Measurements from ENCODE around the gene SRGAP3. TPM values are rescaled to one million over a fixed set of nuclear protein-coding genes. Genes with fewer than 3 reads are reported as not detected.

Gene SRGAP3
- total and polyA plus RNA-seq, 5 donors: 1.4 to 7.9 (median 2.7) TPM

DNA sequence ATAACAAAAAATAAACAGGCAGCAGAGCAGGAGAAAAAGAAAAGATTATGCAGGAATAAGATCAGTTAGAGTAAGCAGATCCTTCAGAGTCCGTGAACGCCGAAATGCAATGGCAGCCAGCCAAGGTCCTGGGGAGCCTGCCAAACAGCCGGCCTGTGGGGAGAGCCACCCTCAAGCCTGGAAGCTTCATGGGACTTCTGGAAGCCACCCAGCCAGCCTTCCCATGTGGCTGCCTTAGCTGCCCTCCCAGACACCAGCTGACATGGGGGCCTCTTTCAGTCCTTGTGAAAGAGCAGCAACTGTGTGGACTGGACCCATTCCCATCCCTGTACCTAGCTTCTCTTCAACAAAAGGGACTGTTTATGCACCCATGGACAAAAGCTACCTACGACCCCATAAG lies 221.3 kb downstream of the SRGAP3 start:
- Histone ChIP-seq H3K9me3 (ENCODE audit: control insufficient read depth, low read length) (no peaks in the 10 kb centered on the region), H3K4me1 (ENCODE audit: control insufficient read depth, insufficient read depth, low read length) (peaks cover 2% of the 10 kb centered on the region), H3K27me3 (ENCODE audit: control insufficient read depth, insufficient read depth) (no peaks in the 10 kb centered on the region), H3K4me3 (ENCODE audit: low read length) (no peak overlapping the region), H3K27ac (ENCODE audit: low read length) (no peak overlapping the region)
- ATAC-seq (peak; percentile 91 to 94), DNase-seq (peak; percentile 86 to 96 (median 95))
- intact Hi-C loops (cut with DNase I): no loop called here
- WGBS: 21% methylated on average over 5 of the region's 5 CpGs

DNA sequence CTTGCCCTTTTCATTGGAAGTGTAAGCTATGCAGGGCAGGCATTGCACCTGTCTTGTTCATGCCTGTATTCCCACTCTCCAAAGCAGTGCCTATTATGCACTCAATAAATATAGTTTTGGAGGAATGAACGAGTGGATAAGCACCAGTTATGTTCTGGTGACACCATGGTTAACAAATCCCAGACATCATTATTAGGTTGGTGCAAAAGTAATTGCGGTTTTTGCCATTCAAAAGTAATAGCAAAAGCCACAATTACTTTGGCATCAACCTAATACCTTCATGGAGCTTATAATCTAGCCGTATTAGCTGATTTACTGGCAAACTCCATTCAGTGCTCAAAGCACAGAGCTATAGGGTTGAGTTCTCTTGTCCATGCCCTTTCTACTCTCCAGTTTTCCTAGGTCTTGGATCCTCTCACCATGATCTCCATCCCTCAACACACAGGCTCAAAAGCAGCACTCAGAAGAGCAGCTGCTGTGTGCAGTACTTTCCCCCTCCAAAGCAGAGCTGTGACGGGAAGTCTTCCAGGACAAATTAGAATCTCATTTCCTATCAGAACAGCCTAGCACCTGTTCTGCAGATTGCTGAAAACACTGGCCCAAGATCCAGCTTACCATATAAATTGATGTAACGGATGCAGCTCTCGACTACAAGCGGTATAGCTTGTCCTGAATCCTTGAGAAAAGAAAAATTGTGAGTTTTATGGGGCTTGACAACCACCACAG lies 223.0 kb downstream of the SRGAP3 start:
- H3K9me3 ChIP-seq (ENCODE audit: control insufficient read depth, low read length): no peaks in the 10 kb centered on the region
- no peak overlapping the region for H3K27ac ChIP-seq (ENCODE audit: low read length)
- no peak for ATAC-seq
- intact Hi-C loops (cut with DNase I): no loop called here
- no peaks in the 10 kb centered on the region for H3K27me3 ChIP-seq (ENCODE audit: control insufficient read depth, insufficient read depth)
- no peak overlapping the region for H3K4me3 ChIP-seq (ENCODE audit: low read length)
- H3K4me1 ChIP-seq (ENCODE audit: control insufficient read depth, insufficient read depth, low read length): peaks cover 2% of the 10 kb centered on the region
- WGBS: 77% methylated on average over 7 of the region's 7 CpGs
- no peak for DNase-seq

DNA sequence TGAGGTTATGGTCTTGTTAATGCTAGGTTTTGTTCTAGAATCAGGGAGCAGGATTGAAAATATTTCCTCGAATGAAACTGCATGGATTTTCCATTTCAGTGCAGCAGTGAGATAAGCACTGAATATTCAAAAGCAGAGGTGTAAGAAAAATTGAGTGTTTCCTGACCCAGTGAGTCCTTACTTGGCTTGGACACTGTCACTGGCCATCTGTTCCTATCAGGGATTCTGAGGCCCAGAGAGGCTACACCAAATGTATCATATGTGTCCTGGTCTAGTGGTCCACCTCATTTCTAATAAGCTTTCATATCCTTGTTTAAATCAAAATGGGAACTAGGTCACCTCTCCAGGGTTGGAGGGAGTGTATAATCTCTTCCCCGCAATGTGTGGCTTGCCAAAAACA lies 225.1 kb downstream of the SRGAP3 start:
- Histone ChIP-seq H3K9me3 (ENCODE audit: control insufficient read depth, low read length) (no peaks in the 10 kb centered on the region), H3K27ac (ENCODE audit: low read length) (no peak overlapping the region), H3K4me3 (ENCODE audit: low read length) (no peak overlapping the region), H3K27me3 (ENCODE audit: control insufficient read depth, insufficient read depth) (no peaks in the 10 kb centered on the region), H3K4me1 (ENCODE audit: control insufficient read depth, insufficient read depth, low read length) (peaks cover 10% of the 10 kb centered on the region)
- WGBS: 70% methylated on average over 2 of the region's 2 CpGs
- ATAC-seq (no peak), DNase-seq (no peak)
- intact Hi-C loops (cut with DNase I): no loop called here

DNA sequence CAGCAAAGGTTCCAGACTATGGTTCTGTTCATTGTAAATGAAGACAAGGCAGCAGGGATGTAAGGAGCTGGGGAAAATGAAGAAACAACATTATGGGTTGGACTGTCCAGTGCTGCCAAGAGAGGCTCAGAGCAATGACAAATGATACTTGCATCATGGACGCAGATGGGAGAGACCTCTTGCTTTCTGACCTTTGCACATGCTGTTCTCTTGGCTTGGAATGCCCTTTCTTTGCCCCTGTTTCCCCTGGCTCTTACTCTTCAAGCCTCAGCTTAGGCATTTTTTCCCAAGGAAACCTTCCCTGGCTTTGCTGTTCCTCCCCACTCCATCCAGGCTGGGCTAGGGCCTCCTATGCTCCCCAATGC lies 226.2 kb downstream of the SRGAP3 start:
- ATAC-seq: peak in 1 of 2 donors; percentile 17

DNA sequence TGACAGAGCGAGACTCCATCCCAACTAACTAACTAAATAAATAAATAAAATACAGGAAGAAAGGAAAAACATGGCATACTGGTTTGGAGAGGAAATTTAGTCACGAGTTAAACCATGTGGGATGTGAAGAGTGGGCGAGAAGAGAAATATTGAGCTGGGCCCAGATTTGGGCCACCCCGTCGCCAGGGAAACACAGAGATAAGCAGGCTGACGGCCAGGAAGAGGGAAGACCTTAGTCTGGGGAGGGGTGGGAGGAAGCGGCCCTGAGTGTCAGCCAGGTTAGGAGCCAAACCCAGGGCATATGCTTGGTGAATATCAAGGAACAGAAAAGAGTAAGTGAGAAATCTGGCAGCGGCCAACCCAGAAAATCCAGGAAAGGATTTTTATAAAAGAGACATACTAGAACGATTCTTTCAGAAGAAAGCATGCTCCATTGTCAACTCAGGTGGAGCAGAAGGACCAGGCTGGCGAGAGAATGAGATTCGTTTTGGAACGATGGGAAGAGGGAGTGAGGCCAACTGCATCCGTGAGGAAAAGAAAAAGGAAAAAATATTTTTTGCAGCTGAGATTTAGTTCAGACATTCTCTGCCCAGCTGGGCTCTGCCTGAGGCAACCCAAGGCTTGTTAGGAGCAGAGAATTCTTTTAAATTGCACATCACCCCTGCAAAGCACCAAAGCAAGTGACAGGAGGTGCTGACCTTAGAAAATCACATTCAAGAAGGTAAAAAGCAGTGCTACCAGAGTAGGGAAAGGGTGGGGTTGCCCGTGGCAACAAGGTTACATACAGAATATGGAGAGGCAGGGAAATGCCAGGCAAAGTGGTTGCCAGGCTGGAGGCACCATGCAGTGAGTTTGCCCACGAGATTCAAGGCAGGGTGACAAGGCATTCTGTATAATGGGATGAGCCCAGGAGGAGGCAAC lies 226.9 kb downstream of the SRGAP3 start:
- Histone ChIP-seq H3K27me3 (ENCODE audit: control insufficient read depth, insufficient read depth) (no peaks in the 10 kb centered on the region), H3K4me1 (ENCODE audit: control insufficient read depth, insufficient read depth, low read length) (peaks cover 8% of the 10 kb centered on the region), H3K4me3 (ENCODE audit: low read length) (no peak overlapping the region), H3K27ac (ENCODE audit: low read length) (no peak overlapping the region), H3K9me3 (ENCODE audit: control insufficient read depth, low read length) (no peaks in the 10 kb centered on the region)
- DNase-seq (peak in 2 of 3 donors; percentile 59), ATAC-seq (peak in 1 of 2 donors; percentile 42)
- intact Hi-C loops (cut with DNase I): no loop called here
- WGBS: 36% methylated on average over 15 of the region's 15 CpGs

More for the DNA sequence above, 226.2 kb downstream of the SRGAP3 start:
- 65% methylated on average over 1 of the region's 1 CpG for WGBS
- intact Hi-C loops (cut with DNase I): no loop called here
- Histone ChIP-seq H3K9me3 (ENCODE audit: control insufficient read depth, low read length) (no peaks in the 10 kb centered on the region), H3K27me3 (ENCODE audit: control insufficient read depth, insufficient read depth) (no peaks in the 10 kb centered on the region), H3K27ac (ENCODE audit: low read length) (no peak overlapping the region), H3K4me1 (ENCODE audit: control insufficient read depth, insufficient read depth, low read length) (peaks cover 8% of the 10 kb centered on the region), H3K4me3 (ENCODE audit: low read length) (no peak overlapping the region)
- DNase-seq: no peak

DNA sequence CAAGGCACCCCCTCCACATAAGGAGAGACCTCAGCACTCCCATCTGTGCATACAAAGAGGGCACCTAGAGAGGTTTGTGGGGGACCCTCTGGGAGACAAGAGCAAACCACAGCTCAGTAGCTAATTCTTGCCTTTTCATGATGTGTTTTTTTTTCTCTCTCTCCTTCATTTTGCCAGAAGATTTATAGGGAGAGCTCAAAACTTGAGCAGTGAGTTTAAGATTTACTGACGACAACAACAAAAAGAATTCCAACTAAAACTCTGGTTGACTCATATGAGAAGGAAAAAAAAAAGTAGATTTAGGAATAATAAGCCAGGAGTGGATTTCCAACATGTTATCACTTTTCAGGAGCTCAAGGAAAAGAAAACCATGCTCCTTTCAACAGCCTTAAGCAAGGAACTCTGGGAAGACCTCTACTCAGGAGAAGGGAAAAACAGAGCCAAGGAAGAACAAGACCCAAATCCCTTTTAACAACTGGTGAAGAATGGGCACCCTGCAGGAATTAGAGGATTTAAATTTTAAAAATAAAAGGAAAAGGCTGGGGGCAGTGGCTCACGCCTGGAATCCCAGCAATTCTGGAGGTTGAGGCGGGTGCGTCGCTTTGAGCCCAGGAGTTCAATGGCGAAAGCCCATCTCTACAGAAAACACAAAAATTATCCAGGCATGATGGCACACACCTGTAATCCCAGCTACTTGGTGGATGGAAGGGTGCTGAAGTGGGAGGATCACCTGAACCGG lies 228.0 kb downstream of the SRGAP3 start:
- 89% methylated on average over 7 of the region's 7 CpGs for WGBS
- ATAC-seq: no peak
- peaks cover 8% of the 10 kb centered on the region for H3K4me1 ChIP-seq (ENCODE audit: control insufficient read depth, insufficient read depth, low read length)
- no peaks in the 10 kb centered on the region for H3K9me3 ChIP-seq (ENCODE audit: control insufficient read depth, low read length)
- H3K27ac ChIP-seq (ENCODE audit: low read length): no peak overlapping the region
- no peaks in the 10 kb centered on the region for H3K27me3 ChIP-seq (ENCODE audit: control insufficient read depth, insufficient read depth)
- no peak overlapping the region for H3K4me3 ChIP-seq (ENCODE audit: low read length)
- DNase-seq: no peak
- intact Hi-C loops (cut with DNase I): no loop called here

DNA sequence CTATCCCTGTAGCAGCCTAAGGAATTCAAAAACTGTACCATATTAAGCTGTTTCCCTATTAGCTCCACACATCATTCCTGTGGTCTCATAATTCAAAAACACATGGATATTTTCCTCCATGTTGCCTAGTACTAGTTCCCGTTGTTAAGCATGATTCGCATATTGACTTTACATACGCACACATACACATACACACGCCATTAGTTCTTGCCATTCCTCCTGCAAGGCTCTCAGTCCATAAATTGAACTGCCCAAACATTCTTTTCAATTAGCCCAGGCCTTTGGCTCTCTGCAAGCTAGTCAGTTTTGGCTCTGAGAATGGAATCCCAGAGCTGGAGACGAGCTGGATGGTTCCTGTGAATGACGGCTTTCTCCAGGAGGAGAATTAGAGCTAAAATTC lies 229.0 kb downstream of the SRGAP3 start:
- WGBS: 68% methylated on average over 6 of the region's 6 CpGs
- H3K27ac ChIP-seq (ENCODE audit: low read length): no peak overlapping the region
- intact Hi-C loops (cut with DNase I): no loop called here

DNA sequence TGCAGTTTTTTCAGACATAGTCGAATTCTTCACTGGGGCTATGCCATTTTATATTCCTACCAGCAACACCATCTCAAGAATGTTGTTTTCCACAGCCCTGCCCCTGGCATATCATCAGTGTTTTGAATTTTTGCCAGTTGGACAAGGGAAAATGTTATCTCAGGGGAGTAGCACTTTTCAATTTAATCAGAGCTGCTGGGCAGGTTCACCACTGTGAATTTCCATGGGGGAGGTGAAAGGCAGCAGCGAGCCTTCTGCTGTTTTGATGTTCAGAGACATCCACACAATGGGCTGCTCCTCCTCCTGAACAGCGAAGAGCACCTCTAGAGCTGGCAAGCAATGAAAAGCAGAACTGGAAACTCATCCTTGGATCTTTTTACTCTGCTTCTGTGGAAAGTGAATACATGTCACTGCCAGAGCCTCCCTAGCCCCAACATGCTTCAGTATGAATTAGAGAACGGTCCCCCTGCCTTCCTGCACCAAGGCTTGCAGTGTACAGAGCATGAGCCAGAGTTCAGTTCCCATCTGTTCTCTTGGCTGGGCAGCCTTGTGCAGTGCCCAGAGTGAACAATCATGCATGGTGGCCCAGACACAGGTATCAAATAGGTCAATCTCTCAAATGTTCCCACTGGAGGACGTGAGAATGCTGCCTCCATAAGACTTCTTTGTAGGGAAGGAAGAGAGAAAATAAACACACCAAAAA lies 230.0 kb downstream of the SRGAP3 start:
- H3K4me3 ChIP-seq (ENCODE audit: low read length): no peak overlapping the region
- H3K4me1 ChIP-seq (ENCODE audit: control insufficient read depth, insufficient read depth, low read length): peaks cover 8% of the 10 kb centered on the region
- no peaks in the 10 kb centered on the region for H3K27me3 ChIP-seq (ENCODE audit: control insufficient read depth, insufficient read depth)
- no peak overlapping the region for H3K27ac ChIP-seq (ENCODE audit: low read length)
- H3K9me3 ChIP-seq (ENCODE audit: control insufficient read depth, low read length): no peaks in the 10 kb centered on the region
- ATAC-seq: peak; percentile 46 to 72
- DNase-seq: no peak
- WGBS: 63% methylated on average over 5 of the region's 5 CpGs
- intact Hi-C loops (cut with DNase I): no loop called here

More for the DNA sequence above, 229.0 kb downstream of the SRGAP3 start:
- Histone ChIP-seq H3K9me3 (ENCODE audit: control insufficient read depth, low read length) (no peaks in the 10 kb centered on the region), H3K4me1 (ENCODE audit: control insufficient read depth, insufficient read depth, low read length) (peaks cover 8% of the 10 kb centered on the region), H3K27me3 (ENCODE audit: control insufficient read depth, insufficient read depth) (no peaks in the 10 kb centered on the region), H3K4me3 (ENCODE audit: low read length) (no peak overlapping the region)
- DNase-seq (no peak), ATAC-seq (no peak)

DNA sequence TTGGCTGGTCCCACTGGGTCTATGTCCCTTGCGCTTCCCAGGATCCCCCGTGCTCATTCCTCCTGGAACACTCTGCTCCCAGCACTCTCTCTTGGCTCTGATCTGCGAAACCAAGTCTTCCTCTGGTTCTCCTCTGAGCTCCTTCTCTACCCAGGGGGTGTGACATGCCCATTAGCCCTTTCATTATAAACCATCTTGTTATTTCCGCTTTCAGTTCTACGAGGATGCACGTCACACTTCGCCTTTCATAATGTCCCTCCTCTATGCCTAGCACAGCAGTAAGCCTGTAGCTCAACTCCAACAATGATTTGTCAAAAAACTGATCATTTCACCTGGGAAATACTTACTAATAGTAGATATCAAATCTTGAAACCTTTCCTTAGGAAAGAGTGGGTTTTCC lies 234.2 kb downstream of the SRGAP3 start:
- no peak overlapping the region for H3K4me3 ChIP-seq (ENCODE audit: low read length)
- no peaks in the 10 kb centered on the region for H3K9me3 ChIP-seq (ENCODE audit: control insufficient read depth, low read length)
- H3K27me3 ChIP-seq (ENCODE audit: control insufficient read depth, insufficient read depth): no peaks in the 10 kb centered on the region
- WGBS: 86% methylated on average over 7 of the region's 7 CpGs
- peaks cover 2% of the 10 kb centered on the region for H3K4me1 ChIP-seq (ENCODE audit: control insufficient read depth, insufficient read depth, low read length)
- intact Hi-C loops (cut with DNase I): no loop called here
- ATAC-seq: no peak
- no peak overlapping the region for H3K27ac ChIP-seq (ENCODE audit: low read length)
- DNase-seq: no peak

DNA sequence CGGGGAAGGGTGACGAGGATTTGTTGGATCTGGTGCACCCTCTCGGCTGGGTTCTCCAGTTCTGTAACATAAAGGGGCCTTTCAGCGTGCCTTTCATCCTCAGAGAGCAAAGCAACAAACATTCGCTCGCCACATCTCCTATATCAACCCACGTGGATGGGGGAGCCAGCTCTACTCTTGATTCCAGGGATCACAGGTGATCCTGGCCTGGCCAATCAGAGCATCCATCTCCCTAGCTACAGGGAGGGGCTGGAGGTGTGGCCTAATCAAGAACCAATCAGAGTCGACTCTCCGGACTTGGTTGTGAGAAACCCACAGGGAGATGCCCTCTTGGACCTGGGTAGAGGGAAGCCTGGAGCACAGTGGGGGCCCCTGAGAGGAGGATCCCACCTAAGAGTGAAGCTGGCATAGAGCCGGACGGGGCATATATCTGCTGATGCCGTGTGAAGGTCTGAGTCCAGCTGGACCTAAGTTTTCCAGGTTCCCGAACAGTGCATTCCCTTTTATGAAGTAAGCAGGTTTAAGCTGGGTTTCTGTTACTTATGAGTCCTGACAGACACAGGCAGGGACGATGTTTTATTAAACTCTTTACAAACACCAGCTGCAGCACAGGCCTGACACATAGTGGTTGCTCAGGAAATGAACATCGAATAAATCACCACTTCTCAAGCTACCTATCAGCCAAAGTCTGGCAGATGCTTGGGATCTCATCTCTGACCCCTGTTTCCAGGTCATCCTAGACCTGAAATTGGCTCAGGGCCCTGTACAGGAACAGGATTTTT lies 235.5 kb downstream of the SRGAP3 start:
- no peak for ATAC-seq
- no peaks in the 10 kb centered on the region for H3K9me3 ChIP-seq (ENCODE audit: control insufficient read depth, low read length)
- H3K27ac ChIP-seq (ENCODE audit: low read length): no peak overlapping the region
- intact Hi-C loops (cut with DNase I): no loop called here
- no peak for DNase-seq
- no peaks in the 10 kb centered on the region for H3K4me1 ChIP-seq (ENCODE audit: control insufficient read depth, insufficient read depth, low read length)
- H3K4me3 ChIP-seq (ENCODE audit: low read length): no peak overlapping the region
- WGBS: 87% methylated on average over 15 of the region's 15 CpGs
- no peaks in the 10 kb centered on the region for H3K27me3 ChIP-seq (ENCODE audit: control insufficient read depth, insufficient read depth)

All from right cardiac atrium (tissue), 5 donors.